GM12873 (cell line): ENCODE data around the gene GIMAP8.

Experiments used
- TF ChIP-seq, protein P1 (sequence below): IDR thresholded peaks from 2 replicates; pipeline ENCODE4 v1.5.1; 2012; ENCODE audit warnings: low read depth, mild to moderate bottlenecking, moderate library complexity, low read length, control low read depth; ENCODE audit not compliant: insufficient read depth; ENCODE audit errors: missing control alignments

The GIMAP8 gene

DNA sequence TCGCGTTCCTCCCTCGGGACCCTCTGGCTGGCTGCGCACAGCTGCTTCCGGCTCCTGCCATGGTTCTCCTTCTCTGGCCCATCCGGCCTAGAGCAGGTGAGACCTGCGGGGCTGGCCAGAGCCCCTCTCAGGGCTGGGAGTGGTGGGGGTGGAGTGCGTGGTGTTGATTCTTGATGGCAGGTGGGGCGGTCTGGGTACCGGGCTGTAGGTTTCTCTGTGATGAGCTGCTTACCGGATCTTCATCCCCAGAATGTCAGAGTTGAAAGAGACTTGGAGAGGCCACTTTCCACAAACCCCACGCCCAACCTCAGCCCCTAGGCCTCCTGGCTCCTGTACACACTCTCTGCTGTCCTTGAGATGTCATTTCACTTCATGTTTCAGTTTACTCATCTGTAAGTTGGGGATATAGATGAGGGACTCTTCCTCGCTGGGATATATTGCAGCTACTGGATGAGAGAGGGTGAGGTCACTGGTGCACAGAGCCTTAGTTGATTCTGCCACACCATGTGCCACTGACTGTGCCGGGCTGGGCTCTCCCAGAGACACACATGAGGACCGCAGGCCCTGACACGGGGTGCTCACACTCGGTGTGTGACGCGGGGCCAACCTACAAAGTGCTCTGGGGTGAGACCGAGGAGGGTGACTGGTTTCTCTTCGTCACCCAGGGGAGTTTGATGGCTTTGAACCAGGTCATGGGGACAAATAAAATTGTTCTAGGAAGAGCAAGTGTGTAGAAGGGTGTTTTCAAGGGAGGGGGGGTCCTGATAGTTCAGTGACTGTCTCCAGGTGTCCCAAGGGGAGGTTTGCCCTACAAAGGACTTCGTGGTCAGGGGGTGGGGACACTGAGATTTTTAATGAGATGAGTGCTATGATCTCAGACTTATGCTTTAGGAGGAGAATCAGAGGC, 41.8 kb upstream of the GIMAP8 start:
- TF ChIP-seq, protein P1, sequence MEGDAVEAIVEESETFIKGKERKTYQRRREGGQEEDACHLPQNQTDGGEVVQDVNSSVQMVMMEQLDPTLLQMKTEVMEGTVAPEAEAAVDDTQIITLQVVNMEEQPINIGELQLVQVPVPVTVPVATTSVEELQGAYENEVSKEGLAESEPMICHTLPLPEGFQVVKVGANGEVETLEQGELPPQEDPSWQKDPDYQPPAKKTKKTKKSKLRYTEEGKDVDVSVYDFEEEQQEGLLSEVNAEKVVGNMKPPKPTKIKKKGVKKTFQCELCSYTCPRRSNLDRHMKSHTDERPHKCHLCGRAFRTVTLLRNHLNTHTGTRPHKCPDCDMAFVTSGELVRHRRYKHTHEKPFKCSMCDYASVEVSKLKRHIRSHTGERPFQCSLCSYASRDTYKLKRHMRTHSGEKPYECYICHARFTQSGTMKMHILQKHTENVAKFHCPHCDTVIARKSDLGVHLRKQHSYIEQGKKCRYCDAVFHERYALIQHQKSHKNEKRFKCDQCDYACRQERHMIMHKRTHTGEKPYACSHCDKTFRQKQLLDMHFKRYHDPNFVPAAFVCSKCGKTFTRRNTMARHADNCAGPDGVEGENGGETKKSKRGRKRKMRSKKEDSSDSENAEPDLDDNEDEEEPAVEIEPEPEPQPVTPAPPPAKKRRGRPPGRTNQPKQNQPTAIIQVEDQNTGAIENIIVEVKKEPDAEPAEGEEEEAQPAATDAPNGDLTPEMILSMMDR = no peak

- TF ChIP-seq, protein P1 = no peak
Observed at GRCh38 chr7:150409300-150410030, 41.0 kb upstream of the GIMAP8 start.

GRCh38 chr7:150410131-150410530, 40.3 kb upstream of the GIMAP8 start:
- TF ChIP-seq, protein P1 = no peak

GRCh38 chr7:150410680-150411346, 39.6 kb upstream of the GIMAP8 start:
- TF ChIP-seq, protein P1 = no peak

DNA sequence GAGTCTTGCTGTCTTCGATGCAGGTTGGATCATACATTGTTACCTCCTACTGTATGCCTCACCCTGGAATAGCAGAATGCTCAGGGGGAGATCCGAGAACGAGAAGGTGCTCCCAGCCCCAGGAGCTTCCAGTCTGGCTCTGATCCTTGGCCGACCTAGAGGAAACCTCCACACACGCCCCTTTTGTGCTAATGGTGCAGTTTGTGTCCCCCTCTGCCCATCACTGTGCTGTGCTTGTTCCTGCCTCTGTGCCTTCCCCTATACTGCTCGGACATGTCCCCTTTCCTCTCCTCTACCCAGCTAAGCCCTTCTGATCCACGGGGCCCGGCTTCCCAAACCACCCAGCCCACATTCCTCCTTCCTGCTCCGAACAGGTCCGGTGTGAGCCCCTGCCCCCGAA, 38.8 kb upstream of the GIMAP8 start:
- TF ChIP-seq, protein P1 = no peak

DNA sequence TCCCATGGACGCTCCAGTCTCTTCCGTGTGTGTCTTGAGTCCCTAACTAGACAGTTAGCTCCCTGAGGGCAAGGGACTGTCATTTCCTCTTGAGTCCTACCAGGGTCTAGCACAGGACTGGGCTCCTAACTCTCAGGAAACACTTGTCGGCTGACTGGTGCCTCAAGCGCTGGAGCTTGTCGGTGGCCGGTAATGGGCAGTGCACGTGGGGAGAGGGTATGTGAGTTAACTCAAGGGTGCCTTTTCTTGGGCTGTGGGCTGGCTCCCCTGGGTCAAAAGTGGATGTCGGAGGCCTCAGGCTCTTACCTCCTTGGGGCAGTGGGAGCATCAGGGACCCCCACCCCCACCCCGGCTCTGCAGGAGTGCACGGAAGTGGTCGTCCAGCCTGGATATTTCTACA, 38.4 kb upstream of the GIMAP8 start:
- TF ChIP-seq, protein P1 = no peak
